DMS114 treated with DMSO at 0.1 percent for 48 hours (cell line): ENCODE measurements around the gene FGD1.
"Not testable (repeated sequence)": the region's sequence is repeated elsewhere in the genome, so short reads cannot be mapped to it uniquely, and the experiment has no call there.

Experiments used
- DNase-seq: peaks from one replicate; lab custom pipeline; 2025; ENCODE audit not compliant: unreplicated experiment; lab: John Stamatoyannopoulos, UW

FGD1 gene

DNA sequence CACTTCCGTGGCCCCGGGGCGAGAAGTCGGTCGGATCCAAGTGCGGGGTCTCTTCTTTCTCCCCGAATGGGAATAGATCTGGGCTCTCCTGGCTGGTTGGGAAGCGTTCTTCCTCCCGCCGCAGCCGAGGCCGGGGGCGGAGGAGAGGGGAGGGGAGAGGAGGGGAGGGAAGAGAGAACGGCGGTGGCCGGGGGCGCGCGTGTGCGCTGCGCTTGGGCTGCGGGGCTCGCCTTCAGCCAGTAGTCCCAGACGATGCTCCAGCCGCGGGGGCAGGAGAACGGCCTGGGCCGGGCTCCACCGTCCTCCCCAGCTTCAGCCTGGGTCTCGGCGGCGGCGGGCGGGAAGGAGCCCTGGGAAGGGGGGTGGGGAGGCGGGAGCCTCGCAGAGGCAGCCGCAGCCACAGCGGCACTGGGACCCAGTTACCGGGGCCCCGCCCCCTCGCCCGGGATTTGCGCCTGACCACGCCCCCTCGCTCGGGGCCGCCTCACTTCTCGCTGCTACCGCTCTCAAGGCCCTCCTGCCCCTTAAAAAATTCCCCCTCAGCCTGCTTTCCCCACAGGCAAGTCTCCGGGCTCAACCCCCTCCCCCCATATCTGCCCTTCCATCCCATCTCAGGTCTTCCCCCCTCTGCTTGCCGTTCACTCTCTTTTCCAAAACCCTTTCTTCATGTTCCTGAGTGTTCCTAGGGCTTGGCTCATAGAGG lies at the start of gene FGD1:
FGD1 (minus strand) TSS at position 421 of the 703 bp plus-strand sequence. CDS start 802 bp downstream, outside the sequence.
- peak; percentile 35 for DNase-seq

DNA sequence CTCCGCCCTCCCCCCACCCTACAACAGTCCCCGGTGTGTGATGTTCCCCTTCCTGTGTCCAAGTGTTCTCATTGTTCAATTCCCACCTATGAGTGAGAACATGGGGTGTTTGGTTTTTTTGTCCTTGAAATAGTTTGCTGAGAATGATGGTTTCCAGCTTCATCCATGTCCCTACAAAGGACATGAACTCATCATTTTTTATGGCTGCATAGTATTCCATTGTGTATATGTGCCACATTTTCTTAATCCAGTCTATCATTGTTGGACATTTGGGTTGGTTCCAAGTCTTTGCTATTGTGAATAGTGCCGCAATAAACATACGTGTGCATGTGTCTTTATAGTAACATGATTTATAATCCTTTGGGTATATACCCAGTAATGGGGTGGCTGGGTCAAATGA lies 46.2 kb upstream of the FGD1 start:
- not testable (repeated sequence) for DNase-seq

DNA sequence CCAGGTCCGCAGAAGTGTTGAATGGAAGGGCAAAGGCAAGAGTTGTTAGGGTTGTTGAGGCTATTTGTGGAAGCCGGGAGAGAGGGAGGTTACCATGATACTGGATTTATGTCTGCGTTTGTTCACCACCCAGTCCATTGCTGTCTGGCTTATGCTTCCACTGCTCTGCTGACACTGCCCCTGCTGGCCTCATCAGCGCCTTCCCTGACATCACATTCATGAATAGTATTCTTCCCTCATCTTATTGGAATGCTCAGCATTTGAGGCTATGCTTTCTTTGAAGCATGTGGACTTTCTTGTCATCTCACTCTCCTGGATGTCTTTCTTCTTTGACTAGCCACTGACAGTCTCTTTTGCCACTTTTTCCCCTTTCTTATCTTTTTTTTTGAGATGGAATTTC lies 44.3 kb upstream of the FGD1 start:
- DNase-seq = no peak

DNA sequence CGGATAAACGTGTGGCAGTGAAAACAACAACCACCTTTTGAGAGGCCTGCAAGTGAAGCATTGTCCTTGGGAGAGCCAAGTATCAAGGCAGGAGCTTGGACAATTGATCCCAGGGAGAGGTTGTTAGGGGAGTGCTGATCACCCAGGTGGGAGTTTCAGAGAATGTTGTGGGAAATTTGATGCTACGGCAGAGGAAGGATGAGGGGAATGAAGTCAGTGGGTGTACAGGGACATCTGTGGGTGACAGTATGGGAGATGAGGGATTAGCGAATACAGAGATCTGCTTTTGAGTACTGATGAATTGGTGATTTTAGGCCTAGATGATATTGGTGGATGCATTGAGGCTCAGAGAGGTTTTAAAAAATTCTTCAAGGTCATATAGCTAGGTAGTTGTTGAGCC lies 38.2 kb upstream of the FGD1 start:
- no peak for DNase-seq

DNA sequence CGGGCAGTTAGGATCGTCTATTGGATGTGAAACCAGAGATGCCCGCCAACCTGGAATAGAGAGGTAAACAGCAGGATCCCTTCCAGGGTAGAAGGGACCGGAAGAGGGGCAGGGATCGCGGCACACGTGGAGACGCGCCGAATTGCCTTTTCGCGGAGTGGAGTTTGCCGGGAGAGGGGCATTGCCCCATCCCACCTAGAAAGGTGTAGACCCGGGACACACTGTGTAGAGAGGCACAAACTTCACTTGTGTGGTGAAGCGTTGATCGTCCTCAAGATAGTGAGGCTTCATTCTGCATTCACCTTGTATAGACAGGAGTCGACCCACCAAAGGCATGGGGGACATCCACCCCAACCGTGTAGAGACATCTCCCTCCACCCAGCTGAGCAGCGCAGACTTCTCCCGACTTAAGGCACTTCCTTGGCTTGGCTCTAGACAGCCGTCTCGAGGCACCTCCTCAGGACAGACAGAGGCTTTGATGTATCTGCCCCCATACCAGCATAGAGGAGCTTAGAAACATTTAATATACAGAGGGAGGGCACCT lies 34.4 kb upstream of the FGD1 start:
- DNase-seq = no peak

DNA sequence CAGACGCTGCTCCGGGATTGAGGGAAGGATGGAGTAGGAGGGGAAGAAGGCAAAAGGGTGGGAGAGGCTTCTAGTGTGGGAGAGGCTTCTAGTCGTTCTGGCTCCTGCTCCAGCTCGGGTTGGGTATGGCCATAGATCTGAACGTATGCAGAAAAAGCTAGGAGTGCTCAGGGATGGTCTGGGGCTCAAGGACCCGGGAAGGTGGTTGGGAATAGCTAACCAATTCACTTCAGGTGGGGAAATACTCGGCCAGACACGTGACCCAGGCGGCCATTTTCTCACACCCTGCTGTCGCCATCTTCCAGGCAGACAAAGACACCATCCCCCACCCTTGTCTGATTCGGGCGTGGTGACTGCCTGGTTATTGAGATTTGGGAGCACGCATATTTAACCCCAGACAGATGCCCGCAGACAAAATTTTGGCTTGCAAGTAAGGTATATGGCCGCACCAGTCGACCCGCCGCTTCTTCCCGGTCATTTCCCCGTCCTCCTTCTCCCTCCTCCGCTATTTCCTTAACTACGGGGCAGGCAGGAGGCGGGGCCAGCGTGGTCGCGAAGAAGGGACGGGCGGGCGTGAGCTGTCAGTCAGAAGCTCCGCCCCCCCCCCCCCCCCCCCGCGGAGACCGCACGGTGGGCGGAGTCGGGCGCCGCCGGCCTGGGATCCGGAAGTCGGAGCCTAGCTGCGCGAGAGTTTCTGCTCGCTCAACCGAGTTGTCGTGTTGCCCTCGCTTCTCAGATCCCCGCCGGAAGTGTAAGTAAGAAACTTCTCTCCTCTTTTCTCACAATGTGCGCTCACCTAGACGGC lies 33.7 kb upstream of the FGD1 start, which contains the start of gene GNL3L:
GNL3L (plus strand) TSS at position 668 of the 805 bp plus-strand sequence. CDS start 2,348 bp downstream, outside the sequence.
- DNase-seq = peak; percentile 74

DNA sequence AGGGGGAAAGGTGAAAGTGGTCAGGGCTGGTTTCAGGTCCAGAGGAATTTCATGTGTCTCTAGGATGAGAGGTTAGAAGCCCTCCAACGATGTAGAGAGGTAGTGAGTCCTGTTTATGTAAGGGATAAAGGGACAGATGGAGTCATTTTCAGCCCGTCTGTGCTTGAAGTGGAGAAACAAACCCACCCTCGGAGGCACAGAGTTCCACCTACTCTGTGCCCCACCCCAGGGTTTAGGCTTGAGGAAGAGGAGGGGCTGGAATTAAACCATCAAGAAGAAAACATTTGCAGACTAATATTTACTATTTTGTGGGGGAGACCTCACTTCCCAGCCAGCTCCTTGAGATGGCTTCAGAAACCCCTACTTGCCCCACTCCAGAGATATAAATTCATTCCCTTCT lies 33.1 kb upstream of the FGD1 start:
- DNase-seq = no peak

DNA sequence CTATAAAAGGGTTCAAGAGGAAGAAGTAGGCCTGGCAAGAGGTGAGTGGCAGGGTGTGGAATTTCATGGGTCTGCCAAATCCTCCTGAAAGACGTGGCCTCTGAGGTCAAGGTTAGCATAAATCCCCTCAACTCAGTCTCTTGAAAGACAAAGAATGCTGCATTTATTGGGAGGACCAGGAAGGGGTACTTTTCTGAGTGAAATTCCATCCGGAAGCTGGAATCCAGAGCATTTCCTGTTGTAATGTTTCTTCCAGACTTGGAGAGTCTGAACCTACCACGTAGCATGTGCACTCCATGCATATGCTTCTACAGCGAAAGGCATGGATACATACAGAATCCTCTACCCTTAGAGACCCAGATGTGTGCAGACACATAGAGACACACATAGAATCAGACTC lies 13.4 kb upstream of the FGD1 start:
- DNase-seq = no peak

DNA sequence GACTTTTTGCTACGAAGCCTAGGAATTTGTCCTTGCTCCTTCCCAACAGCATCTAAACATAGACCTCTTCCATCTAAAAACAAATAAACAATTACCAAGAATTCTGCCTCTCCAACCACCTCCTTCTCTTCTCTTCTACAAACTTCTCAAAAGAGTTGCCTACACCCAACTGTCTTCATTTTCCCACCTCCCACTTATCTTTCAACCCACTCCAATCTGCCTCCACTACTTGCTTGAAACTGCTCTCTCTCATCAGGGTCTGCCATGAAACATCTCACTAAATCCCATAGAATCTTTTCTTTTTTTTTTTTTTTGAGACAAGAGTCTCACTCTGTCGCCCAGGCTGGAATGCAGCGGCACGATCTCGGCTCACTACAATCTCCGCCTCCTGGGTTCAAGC lies 902 bp upstream of the FGD1 start:
- no peak for DNase-seq

DNA sequence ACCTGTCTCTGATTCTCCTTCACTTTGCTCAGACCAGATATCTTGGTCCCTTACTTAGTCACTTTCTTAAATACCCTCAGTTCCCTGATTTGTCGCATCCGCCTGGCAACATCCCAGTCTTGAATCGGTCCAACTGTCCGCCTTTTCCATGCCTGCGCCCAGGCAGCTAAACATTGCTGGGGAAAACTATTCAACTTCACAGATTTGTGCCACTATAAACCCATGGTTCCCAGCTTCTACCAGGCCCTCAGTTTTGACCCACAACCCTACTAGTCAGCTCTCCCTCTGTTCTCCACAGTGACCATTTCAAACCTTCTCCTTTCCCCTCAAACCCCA lies 451 bp upstream of the FGD1 start:
- DNase-seq = no peak

DNA sequence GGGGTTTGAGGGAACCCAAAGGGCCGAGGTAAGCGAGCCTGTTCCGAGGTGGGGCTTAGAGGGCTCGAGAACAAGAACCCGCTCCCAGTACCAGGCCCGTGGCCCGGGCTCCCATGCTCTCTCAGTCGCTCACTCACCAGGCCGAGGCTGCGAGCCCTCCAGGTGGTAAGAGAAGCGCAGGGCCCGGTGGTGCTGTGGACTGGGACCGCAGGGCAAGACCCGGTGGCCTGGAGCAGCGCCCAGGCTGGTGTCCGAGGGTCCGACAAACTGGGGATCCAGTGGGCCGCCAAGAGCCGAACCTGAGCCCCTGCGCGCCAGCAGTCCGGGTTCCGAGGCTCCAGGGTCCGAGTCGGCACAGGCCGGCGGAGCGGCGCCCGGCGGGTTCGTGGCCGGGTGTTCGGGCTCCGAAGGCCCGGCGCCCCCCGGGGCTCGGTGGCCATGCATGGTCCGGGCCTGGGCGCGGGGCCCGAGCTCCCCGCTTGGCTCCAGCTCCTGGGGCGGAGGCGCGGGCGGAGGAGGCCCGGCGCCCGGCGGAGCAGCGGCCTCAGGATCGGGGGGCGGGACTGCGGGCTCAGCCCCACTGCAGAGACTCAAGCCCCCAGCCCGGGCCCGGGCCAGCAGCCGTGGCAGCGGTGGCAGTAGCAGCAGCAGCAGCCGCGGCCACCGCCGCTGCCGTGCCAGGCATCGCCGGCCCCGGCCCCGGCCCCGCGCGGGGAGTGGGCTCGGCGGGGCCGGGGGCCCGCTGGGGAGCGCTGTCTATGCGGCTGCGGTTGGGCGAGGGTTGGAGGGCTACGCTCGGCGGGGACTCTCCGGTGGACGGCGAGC lies 833 bp downstream of the FGD1 start:
- no peak for DNase-seq

DNA sequence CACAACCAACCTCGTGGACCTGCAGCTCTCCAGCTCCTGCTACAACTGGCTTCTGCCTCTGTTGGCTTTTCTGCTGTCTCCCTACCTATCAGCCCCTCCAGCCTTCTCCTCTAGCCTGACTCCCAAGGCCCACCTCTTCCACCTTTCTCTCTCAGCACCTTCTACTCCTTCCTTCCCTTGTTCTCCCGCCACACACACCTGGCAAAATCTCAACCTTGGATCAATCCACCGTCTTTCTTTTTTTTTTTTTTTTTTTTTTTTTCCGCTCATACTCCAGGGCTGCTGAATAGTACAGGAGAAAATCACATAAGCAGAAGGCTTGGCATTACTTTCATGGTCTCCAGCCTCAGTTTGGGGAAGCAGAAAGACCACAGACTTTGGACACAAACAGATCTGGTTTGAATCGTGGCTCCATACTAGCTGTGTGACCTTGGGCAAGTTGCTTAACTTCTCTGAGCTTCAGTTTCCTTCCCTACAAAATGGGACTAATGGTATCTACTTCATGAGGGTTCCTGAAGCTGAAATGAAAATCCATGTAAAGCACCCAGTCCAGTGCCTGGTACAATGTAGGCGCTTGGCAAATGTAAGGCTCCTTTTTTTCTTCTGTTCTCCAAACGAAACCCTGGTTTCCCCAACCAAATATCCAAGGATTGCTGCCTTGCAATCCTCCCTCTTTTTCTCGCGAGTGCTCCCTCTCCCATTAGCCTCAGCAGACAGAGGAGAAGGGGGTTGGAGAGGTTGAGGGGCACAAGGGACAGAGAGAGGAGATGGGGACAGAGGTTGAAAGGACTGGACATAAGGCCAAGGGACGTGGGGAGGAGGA lies 1.7 kb downstream of the FGD1 start:
- no peak for DNase-seq

DNA sequence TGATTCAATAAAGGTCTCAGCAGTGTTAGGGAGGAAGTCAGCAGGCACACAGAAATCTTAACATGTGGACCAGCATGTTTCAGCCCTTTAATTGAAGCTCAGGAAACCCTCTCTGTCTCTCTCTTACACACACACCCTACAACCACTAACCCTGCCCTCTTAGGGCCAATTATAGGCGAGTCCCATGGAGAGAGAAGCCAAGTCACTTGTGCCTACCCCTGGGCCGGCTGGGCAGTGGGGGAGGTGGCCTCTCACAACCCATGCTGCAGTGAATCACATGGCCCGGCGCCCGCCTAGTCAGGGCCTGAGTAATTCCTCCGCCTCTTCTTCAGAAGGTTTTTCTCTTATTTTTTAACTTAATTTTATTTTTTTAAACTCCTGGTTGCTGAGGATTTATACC lies 3.7 kb downstream of the FGD1 start:
- DNase-seq = no peak

DNA sequence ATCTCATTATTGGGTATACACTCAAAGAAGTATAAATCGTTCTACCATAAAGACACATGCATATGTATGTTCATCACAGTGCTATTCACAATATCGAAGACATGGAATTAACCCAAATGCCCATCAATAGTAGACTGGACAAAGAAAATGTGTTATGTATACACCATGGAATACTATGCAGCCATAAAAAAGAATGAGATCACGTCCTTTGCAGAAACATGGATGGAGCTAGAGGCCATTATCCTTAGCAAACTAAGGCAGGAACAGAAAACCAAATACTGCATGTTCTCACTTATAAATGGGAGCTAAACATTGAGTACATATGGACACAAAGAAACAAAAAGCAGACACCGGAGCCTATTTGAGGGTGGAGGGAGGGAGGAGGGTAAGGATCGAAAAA lies 6.2 kb downstream of the FGD1 start:
- not testable (repeated sequence) for DNase-seq

DNA sequence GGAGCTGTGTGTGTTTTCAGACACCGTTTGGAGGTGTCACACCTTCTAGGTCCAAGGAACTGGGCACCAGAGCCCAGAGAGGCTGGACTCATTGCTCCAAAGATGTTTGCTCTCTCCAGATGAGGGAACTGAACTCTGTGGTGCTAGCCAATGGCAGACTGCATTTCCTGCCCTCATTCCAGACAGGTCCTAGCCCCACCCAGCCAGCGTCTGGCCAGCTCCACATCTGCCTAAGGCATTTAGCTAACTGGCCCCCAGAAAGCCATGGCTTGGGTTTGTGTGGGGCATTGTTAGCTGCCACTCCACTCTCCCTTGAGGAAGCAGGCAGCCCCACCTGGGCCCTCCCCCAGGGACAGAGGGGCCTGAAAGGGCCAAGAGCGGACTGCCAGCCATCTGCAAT lies 11.4 kb downstream of the FGD1 start:
- DNase-seq = no peak

DNA sequence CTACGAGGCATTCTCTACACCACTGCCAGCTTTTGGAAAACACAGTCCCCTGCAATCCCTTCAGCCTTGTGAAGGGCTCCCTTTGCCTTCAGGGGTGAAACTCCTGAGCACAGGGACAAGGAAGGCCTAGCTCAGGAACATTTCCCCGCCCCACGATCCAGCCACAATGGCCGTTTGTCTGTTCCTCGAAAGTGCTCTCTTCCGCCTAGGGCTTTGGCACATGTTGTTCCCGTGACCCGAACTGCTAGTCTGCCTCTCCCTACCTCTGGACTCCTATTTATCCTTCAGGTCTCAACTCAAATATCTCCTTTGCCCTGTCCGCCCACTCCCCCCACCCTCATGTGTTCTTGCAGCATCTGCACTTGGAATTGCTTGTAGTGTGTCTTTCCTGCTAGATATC lies 12.1 kb downstream of the FGD1 start:
- DNase-seq = no peak

DNA sequence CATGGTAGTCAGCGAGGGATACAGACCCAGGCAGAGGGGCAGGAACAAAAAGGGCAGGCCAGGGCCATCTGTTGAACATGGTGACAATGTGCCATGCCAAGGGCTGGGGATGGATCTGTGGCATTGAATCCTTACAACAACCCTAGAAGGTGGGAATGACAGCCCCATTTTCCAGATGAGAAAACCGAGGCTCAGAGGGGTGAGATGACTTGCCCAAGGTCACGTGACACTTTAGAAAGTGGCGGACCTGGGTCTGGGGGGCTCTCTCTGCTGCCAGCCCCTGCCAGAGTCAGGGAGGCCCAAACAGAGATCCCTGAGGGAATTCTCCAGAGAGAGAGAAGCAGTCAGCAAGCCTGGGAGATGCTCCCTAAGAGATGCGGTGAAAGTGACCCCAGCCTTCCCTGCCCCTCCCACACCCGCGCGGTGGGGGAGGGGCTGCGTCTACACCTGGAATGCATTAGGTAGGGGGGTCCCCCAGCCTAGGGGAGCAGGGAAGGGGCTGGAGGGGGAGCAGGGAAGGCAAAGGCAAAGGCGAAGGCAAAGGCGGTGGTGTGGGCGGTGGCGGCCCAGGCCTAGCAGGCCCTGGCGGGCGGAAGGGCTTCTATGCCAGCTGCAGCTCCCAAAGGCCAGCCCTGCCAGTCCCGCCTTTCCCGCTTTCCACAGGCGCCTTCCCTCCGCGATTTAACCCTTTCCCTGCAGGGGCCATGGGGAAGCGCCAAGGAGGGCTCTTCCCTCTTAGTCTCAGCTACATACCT lies 13.0 kb downstream of the FGD1 start:
- no peak for DNase-seq

DNA sequence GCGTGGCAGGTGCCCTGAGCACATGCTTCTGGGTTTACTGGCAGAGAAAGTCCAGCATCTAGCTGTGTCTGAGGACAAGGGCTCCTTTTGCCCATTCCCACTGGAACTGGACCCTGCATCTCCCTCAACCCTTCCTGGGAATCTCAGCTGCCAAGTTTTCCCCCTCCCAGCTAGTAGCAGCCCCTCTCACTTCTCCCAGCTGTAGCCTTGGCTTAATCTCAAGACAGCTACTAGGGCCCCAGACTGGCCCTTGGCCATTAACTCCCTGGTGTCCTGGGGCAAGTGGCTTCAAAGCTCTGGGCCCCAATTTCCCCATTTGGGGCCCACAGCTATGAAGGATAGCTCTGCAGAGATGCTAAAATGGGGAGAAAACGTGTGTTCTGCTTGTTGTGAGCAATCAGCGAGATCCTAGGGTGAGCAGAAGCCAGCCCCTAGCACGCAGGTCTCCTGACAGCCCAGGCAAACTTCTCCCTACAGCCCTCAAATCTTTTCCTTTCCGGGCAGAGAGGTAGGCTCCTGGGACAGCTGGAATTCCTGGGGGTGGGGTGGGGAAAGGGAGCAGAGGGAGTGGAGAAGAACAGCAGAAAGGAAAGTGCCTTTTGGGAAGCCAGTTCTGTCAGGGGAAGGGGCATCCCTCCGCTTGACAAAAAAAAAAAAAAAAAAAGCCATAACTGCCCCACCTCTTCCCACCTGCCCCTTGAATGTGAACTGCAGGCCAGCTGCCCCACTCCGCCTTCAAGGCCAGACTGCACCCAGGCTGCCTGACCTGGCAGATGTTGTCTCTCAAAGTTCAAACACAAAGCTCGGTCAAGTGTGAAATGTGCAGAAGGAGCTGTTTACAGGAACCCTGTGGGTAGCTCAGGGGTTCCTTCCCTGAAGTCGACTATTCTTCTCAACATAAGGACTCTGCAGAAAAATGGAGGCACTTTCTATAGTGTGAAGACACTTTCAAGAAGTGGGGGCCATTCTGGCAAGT lies 16.6 kb downstream of the FGD1 start:
- DNase-seq = no peak
